SU-DHL-6 (cell line): ENCODE data around the gene C11orf86.

Experiments used
- H2AFZ ChIP-seq: fragments of 200-600 bp; sonication (generic); 2 replicates; pipeline ENCODE4 v1.6.1; 2014; ENCODE audit warnings: low read depth, mild to moderate bottlenecking, moderate library complexity, mixed read lengths, antibody characterized with exemption, low read length; ENCODE audit not compliant: severe bottlenecking
- H3F3A ChIP-seq: fragments of 200-600 bp; shearing (Covaris generic); 2 replicates; pipeline ENCODE4 v1.6.0; 2016; ENCODE audit warnings: antibody characterized with exemption, mild to moderate bottlenecking; ENCODE audit not compliant: insufficient read depth
- H3K27ac ChIP-seq: fragments of 200-600 bp; sonication (generic); 2 replicates; pipeline ENCODE4 v1.5.1; 2016; ENCODE audit warnings: low read depth, mild to moderate bottlenecking, low read length, moderate library complexity, mixed read lengths
- H3K27me3 ChIP-seq: fragments of 200-600 bp; sonication (generic), shearing (Covaris generic); 2 replicates; pipeline ENCODE4 v1.6.0; 2014; ENCODE audit warnings: mild to moderate bottlenecking, low read length
- H3K36me3 ChIP-seq: fragments of 200-600 bp; sonication (generic); 2 replicates; pipeline ENCODE4 v1.6.1; 2014; ENCODE audit warnings: mild to moderate bottlenecking, low read length, mixed read lengths
- H3K4me2 ChIP-seq: fragments of 300-600, 200-600 bp; shearing (Covaris generic), sonication (generic); 2 replicates; pipeline ENCODE4 v1.6.0; 2014; ENCODE audit warnings: low read length, low read depth, mild to moderate bottlenecking; ENCODE audit not compliant: poor library complexity, severe bottlenecking
- H3K4me3 ChIP-seq: fragments of 200-600 bp; sonication (generic); 2 replicates; pipeline ENCODE4 v1.5.1; 2014; ENCODE audit warnings: antibody characterized with exemption, low read length, mild to moderate bottlenecking, mixed read lengths; ENCODE audit not compliant: insufficient read depth, poor library complexity, severe bottlenecking
- H3K79me2 ChIP-seq: fragments of 200-600 bp; sonication (generic); 2 replicates; pipeline ENCODE4 v1.6.1; 2014; ENCODE audit warnings: mild to moderate bottlenecking, low read length, moderate library complexity; ENCODE audit not compliant: insufficient read depth
- H3K9ac ChIP-seq: fragments of 200-600 bp; sonication (generic); 2 replicates; pipeline ENCODE4 v1.7.0; 2014; ENCODE audit warnings: mild to moderate bottlenecking, low read length
- H3K9me2 ChIP-seq: fragments of 200-600 bp; sonication (generic); replicated peaks from 2 replicates; pipeline ENCODE4 v1.6.1; 2014; ENCODE audit warnings: low read length; ENCODE audit not compliant: insufficient read depth
- H3K9me3 ChIP-seq: fragments of 200-600 bp; sonication (generic); 2 replicates; pipeline ENCODE4 v1.6.1; 2014; ENCODE audit warnings: low read length, mixed read lengths; ENCODE audit not compliant: insufficient read depth
- H4K20me1 ChIP-seq: fragments of 200-600 bp; sonication (generic); 2 replicates; pipeline ENCODE4 v1.6.1; 2014; ENCODE audit warnings: low read depth, mild to moderate bottlenecking, antibody characterized with exemption, low read length, moderate library complexity, mixed read lengths
- EZH2phosphoT487 ChIP-seq: fragments of 200-600 bp; sonication (generic), shearing (Covaris generic); conservative IDR thresholded peaks from 2 replicates; pipeline ENCODE4 v1.6.1; 2018; ENCODE audit warnings: mild to moderate bottlenecking, antibody characterized with exemption, low read length, moderate library complexity, mixed read lengths
- TF ChIP-seq, protein P1 (sequence below): fragments of 200-600 bp; sonication (generic); IDR thresholded peaks from one replicate; pipeline ENCODE4 v1.5.1; 2017; ENCODE audit warnings: antibody characterized with exemption, mild to moderate bottlenecking, low read length, moderate library complexity; ENCODE audit not compliant: insufficient read depth, poor library complexity, severe bottlenecking

The C11orf86 gene

DNA sequence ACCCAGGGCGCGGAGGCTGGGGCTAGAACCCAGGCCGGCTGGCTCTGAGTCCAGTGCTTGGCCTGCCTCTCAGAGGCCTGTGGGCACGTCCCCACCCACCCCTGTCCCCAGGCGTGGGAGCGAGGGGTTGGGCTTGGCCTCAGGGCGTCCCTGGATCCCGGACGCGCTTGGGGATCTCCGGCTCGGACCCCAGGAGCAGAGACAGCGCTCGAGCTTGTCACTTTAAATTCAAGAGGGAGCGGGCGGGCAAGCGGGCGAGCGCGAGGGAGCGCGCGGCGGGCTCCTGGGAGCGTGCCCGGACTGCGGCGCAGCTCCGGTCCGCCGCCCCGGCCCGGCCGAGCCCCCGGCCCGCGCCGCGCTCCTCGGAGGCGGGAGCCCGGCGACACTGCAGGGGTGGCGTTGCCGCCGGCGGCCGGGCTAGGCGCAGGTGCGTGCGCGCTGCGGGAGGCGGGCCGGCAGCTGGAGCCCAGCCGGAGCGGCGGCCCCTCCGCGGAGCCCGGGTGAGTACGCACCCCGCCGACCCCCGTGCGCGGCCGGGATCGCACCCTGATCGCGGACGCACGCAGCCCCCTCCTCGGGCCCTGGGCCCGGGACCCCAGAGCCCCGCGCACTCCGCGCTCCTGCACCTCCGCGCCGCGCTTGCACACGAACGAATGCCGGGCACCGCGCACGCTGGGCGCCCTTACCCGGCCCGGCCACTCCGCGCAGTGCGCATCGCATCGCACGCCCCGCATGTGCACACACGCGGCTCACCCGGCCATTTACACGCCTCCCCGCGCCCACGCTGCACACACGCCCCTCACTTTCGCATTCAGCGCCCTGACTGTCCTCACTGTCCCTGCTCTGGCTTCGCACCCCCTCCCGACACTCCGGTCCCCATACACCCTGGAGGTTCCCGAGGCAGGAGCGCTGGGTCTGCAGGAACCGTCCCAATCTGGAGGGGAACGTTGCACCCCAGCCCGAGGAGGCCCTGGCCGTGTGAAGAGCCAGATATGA is 48.2 kb downstream of the C11orf86 start, which contains the start of gene SYT12:
SYT12 (plus strand) TSS at position 174 of the 996 bp plus-strand sequence. CDS start 7,011 bp downstream, outside the sequence.
- Histone ChIP-seq H3F3A (no peaks in the 10 kb centered on the region), H3K4me2 (no peak within 1 kb of the TSS), H3K4me3 (no peak within 1 kb of the TSS), H4K20me1 (no peaks in the 10 kb centered on the region), H3K9ac (no peak within 1 kb of the TSS), H3K27me3 (no peaks in the 10 kb centered on the region), H2AFZ (no peak within 1 kb of the TSS), H3K36me3 (no peaks in the 10 kb centered on the region), H3K79me2 (no peaks in the 10 kb centered on the region), H3K9me3 (no peaks in the 10 kb centered on the region), H3K9me2 (no peaks in the 10 kb centered on the region), H3K27ac (no peak within 1 kb of the TSS)
- no peak for TF ChIP-seq EZH2phosphoT487
- TF ChIP-seq, protein P1, sequence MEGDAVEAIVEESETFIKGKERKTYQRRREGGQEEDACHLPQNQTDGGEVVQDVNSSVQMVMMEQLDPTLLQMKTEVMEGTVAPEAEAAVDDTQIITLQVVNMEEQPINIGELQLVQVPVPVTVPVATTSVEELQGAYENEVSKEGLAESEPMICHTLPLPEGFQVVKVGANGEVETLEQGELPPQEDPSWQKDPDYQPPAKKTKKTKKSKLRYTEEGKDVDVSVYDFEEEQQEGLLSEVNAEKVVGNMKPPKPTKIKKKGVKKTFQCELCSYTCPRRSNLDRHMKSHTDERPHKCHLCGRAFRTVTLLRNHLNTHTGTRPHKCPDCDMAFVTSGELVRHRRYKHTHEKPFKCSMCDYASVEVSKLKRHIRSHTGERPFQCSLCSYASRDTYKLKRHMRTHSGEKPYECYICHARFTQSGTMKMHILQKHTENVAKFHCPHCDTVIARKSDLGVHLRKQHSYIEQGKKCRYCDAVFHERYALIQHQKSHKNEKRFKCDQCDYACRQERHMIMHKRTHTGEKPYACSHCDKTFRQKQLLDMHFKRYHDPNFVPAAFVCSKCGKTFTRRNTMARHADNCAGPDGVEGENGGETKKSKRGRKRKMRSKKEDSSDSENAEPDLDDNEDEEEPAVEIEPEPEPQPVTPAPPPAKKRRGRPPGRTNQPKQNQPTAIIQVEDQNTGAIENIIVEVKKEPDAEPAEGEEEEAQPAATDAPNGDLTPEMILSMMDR, result no peak

DNA sequence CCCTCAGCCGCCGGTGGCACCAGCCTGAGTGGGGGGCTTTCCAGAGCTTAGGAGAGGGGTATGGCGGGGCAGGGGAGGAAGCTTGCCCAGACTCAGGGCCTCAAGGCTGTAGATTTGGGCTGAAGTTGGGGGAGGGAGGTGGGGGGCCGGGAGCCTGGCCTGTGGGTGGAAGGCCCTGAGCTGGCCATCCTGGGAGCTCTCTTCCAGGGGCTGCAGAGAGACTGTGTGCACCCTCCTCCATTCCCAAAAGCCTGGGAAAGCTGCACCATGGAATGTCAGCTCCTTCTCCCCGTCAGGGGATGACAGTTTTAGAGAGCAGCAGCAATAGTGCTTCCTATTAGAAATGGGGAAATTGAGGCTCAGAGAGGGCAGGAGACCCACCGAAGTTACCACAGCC is 48.9 kb downstream of the C11orf86 start:
- no peaks in the 10 kb centered on the region for H3K27me3 ChIP-seq
- H3K79me2 ChIP-seq, result no peaks in the 10 kb centered on the region
- TF ChIP-seq EZH2phosphoT487, result no peak
- TF ChIP-seq, protein P1, result no peak
- H4K20me1 ChIP-seq, result no peaks in the 10 kb centered on the region
- no peaks in the 10 kb centered on the region for H3K9me3 ChIP-seq
- no peak overlapping the region for H2AFZ ChIP-seq
- no peak overlapping the region for H3K4me3 ChIP-seq
- no peaks in the 10 kb centered on the region for H3K9me2 ChIP-seq
- no peaks in the 10 kb centered on the region for H3F3A ChIP-seq
- no peak overlapping the region for H3K4me2 ChIP-seq
- H3K9ac ChIP-seq, result no peak overlapping the region
- no peaks in the 10 kb centered on the region for H3K36me3 ChIP-seq
- H3K27ac ChIP-seq, result no peak overlapping the region

DNA sequence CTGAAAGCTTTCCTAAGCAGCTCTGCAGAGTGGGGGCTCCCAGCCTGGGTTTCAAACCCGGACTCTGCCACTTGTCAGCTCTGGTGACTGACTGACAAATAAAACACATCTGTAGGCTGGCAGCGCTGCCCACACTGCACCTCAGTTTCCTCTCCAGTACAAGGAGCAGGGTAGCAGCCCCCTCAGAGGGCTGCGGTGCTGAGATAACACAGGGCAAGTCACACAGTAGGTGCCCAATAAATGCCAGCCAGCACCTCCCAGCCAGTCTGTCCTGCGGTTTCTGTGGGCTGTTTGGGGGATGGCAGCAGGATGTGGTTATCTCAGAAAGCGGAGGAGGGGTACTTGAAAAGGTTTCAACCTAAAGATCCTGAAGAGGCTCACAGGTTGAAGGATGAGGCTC is 49.3 kb downstream of the C11orf86 start:
- no peaks in the 10 kb centered on the region for H3K36me3 ChIP-seq
- H3K79me2 ChIP-seq, result no peaks in the 10 kb centered on the region
- no peak for TF ChIP-seq EZH2phosphoT487
- TF ChIP-seq, protein P1, result no peak
- no peaks in the 10 kb centered on the region for H3K9me2 ChIP-seq
- H3F3A ChIP-seq, result no peaks in the 10 kb centered on the region
- no peak overlapping the region for H3K4me2 ChIP-seq
- H3K27ac ChIP-seq, result no peak overlapping the region
- no peaks in the 10 kb centered on the region for H3K9me3 ChIP-seq
- no peaks in the 10 kb centered on the region for H4K20me1 ChIP-seq
- no peak overlapping the region for H3K4me3 ChIP-seq
- no peak overlapping the region for H3K9ac ChIP-seq
- no peaks in the 10 kb centered on the region for H3K27me3 ChIP-seq
- no peak overlapping the region for H2AFZ ChIP-seq
